ENCODE results near the gene ADM5.

Gene ADM5

DNA sequence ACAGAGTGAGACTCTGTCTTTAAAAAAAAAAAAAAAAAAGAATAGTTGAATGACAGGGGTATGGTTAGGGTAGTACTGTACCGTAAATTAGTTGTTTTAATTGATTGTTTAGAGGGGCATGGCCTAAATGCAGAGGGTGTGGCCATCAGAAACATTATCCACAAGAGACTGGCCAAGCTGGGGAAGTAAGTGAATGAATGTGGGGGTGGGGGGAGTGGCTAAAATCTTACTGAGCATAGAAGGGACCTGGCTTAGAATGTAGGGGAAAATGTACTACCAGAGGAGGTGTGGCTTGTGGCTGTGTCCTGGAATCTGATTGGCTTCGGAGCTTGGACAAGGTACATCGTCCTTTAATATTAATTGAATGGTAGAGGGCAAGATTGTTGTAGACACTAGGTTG is 19.9 kb upstream of the ADM5 start:
- no peak overlapping the region for H2BK15ac ChIP-seq (ENCODE audit: low read depth, poor library complexity, severe bottlenecking)
- no peak overlapping the region for H2AFZ ChIP-seq (ENCODE audit: low read depth, low read length)
- peaks cover 17 to 27% of the 10 kb centered on the region in 2 experiments for H3K36me3 ChIP-seq (ENCODE audit: control insufficient read depth in 1 of 2, insufficient read depth in 2 of 2, low read depth in 1 of 2, low read length in 2 of 2)
- H3K18ac ChIP-seq (ENCODE audit: low read depth in 1 of 2, low read length in 2 of 2) = no peak overlapping the region
- H3K4ac ChIP-seq (ENCODE audit: low read depth in 1 of 2, low read length in 2 of 2) = no peak overlapping the region
- H2BK120ac ChIP-seq (ENCODE audit: low read depth, low read length) = no peak overlapping the region
- DNase-seq = no peak
- H4K91ac ChIP-seq (ENCODE audit: low read length) = no peak overlapping the region
- peaks cover 28% of the 10 kb centered on the region for H3K79me1 ChIP-seq (replicated peaks; ENCODE audit: low read length, poor library complexity, severe bottlenecking)
- H3K23ac ChIP-seq (ENCODE audit: low read length in 2 of 2) = no peak overlapping the region
- H2BK12ac ChIP-seq (ENCODE audit: low read length in 2 of 2) = no peak overlapping the region
- H3K4me2 ChIP-seq (ENCODE audit: low read length, poor library complexity, severe bottlenecking) = no peak overlapping the region
- no peaks in the 10 kb centered on the region for H3K27me3 ChIP-seq (ENCODE audit: control insufficient read depth in 1 of 2, insufficient read depth in 1 of 2, low read length in 2 of 2)
- H3K27ac ChIP-seq (ENCODE audit: low read length, poor library complexity, severe bottlenecking) = no peak overlapping the region
- peaks cover 13% of the 10 kb centered on the region for H3K4me1 ChIP-seq (ENCODE audit: control insufficient read depth, insufficient read depth, low read depth, low read length)
- H3K4me3 ChIP-seq (ENCODE audit: insufficient read depth in 1 of 2, low read depth in 1 of 2, low read length in 2 of 2) = no peak overlapping the region
- no peak overlapping the region for H3K9ac ChIP-seq (ENCODE audit: low read length)
- H2AK5ac ChIP-seq (ENCODE audit: low read length, severe bottlenecking) = no peak overlapping the region
- no peak overlapping the region for H3K14ac ChIP-seq (ENCODE audit: low read length in 2 of 2)
- WGBS = 95% methylated on average over 3 of the region's 3 CpGs
- no peaks in the 10 kb centered on the region for H3K9me3 ChIP-seq (ENCODE audit: control insufficient read depth, low read length)
- no peak overlapping the region for H2BK5ac ChIP-seq (ENCODE audit: low read depth, low read length, poor library complexity, severe bottlenecking)
- no peak overlapping the region for H4K8ac ChIP-seq (ENCODE audit: low read length)

DNA sequence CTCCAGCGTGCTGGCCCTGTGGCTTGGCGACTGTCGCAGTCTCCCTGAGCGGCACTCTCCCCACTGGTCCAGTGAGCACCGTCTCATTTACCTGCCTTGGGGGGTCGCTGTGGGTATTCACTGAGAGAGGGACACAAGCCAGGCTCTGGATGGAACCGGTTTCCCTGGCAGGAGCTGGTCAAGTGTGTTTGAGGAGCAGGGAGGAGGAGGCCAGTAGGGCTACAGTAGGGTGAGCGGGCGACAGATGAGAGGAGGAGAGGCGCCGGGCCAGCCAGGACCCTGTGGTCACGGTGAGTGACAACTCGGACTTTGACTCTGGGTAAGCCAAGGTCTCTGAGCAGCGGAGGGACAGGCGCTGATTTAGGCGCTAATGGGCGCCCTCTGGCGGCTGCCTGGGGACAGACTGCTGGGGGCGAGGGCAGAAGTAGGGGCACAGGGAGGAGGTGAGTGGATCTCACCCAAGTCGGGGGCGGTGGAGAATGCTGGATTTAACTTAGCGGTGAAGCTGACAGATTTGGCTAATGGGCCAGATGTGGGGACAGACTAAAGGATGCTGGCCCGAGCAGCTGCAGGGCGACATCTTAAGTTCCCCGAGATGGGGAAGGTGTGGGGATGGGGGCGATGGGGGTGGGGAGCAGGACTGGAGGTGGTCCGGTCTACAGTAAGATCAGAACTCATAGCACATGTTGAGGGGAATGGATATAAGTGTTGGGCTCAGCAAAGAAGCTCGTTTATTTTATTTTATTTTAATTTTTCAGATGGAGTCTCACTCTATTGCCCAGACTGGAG is 17.1 kb upstream of the ADM5 start:
- H3K4ac ChIP-seq (ENCODE audit: low read depth in 1 of 2, low read length in 2 of 2) = peak overlapping the region in 1 of 2 experiments; percentile 83
- peak overlapping the region; percentile 95 for H4K8ac ChIP-seq (ENCODE audit: low read length)
- H3K9ac ChIP-seq (ENCODE audit: low read length) = peak overlapping the region; percentile 73
- peak; percentile 79 for DNase-seq
- no peaks in the 10 kb centered on the region for H3K27me3 ChIP-seq (ENCODE audit: control insufficient read depth in 1 of 2, insufficient read depth in 1 of 2, low read length in 2 of 2)
- H2AK5ac ChIP-seq (ENCODE audit: low read length, severe bottlenecking) = no peak overlapping the region
- peaks cover 19% of the 10 kb centered on the region for H3K79me1 ChIP-seq (replicated peaks; ENCODE audit: low read length, poor library complexity, severe bottlenecking)
- 29% methylated on average over 27 of the region's 28 CpGs for WGBS
- H2AFZ ChIP-seq (ENCODE audit: low read depth, low read length) = no peak overlapping the region
- no peak overlapping the region for H3K4me3 ChIP-seq (ENCODE audit: insufficient read depth in 1 of 2, low read depth in 1 of 2, low read length in 2 of 2)
- peak overlapping the region in 1 of 2 experiments; percentile 81 for H3K18ac ChIP-seq (ENCODE audit: low read depth in 1 of 2, low read length in 2 of 2)
- H2BK120ac ChIP-seq (ENCODE audit: low read depth, low read length) = no peak overlapping the region
- H3K9me3 ChIP-seq (ENCODE audit: control insufficient read depth, low read length) = no peaks in the 10 kb centered on the region
- no peak overlapping the region for H2BK5ac ChIP-seq (ENCODE audit: low read depth, low read length, poor library complexity, severe bottlenecking)
- H3K4me2 ChIP-seq (ENCODE audit: low read length, poor library complexity, severe bottlenecking) = peak overlapping the region; percentile 67
- peak overlapping the region; percentile 63 for H2BK15ac ChIP-seq (ENCODE audit: low read depth, poor library complexity, severe bottlenecking)
- H3K14ac ChIP-seq (ENCODE audit: low read length in 2 of 2) = no peak overlapping the region
- H3K27ac ChIP-seq (ENCODE audit: low read length, poor library complexity, severe bottlenecking) = no peak overlapping the region
- H3K23ac ChIP-seq (ENCODE audit: low read length in 2 of 2) = no peak overlapping the region
- peaks cover 9% of the 10 kb centered on the region for H3K4me1 ChIP-seq (ENCODE audit: control insufficient read depth, insufficient read depth, low read depth, low read length)
- peaks cover 17 to 27% of the 10 kb centered on the region in 2 experiments for H3K36me3 ChIP-seq (ENCODE audit: control insufficient read depth in 1 of 2, insufficient read depth in 2 of 2, low read depth in 1 of 2, low read length in 2 of 2)
- H4K91ac ChIP-seq (ENCODE audit: low read length) = peak overlapping the region; percentile 61
- H2BK12ac ChIP-seq (ENCODE audit: low read length in 2 of 2) = no peak overlapping the region

DNA sequence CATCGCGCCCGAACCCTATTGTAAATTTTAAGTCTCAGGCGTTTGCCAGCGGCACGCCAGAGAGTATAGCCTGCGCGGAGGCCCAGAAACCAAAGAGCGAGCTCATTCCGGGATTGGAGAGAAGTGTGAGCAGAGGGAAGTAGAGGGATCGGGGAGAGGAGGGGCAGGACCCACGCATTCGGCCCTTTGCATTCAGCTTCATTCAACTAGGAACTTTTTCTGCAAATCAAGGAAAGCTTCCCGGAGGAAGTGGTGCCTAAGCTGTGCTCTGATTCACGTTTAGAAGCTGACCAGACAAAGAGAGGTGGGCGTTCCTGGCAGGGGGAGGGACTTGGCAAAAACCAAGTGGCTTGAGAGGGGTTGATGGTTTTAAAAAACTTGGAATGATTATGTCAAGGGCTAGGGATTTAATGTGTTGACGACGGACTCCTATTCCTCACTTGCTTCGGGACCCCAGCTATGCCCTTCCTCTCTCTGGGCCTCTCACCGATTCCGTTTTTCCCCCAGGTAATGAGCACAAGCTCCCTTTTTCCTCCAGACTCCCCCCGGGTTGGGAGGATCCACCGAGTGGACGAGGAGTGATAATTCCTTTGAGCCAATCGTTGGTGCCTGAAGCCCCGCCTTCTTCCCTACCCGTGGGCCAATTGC is 13.1 kb upstream of the ADM5 start:
- no peak overlapping the region for H4K91ac ChIP-seq (ENCODE audit: low read length)
- 4% methylated on average over 27 of the region's 27 CpGs for WGBS
- H4K8ac ChIP-seq (ENCODE audit: low read length) = peak overlapping the region; percentile 86

DNA sequence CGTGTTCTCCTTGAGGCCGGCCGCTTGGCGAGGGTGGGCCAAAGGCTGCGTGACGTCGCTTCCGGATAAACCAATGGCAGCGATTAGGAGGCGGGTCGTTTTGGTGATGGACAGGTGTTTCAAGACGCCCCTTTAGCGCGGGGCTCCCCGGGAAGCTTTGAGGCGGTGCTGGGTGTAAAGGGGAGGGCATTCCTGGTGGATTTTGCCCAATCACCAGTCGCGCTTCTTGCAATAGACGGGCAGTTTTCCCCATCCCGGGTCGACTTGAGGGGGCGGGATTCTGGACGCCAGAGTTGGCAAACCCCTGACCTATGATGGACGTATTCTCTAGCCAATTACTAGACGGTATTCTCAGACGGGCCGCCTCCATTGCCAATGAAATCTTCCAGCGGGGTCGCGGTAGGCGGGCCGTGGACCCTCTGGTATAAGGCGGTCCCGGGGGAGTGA is 12.6 kb upstream of the ADM5 start:
- Histone ChIP-seq H4K91ac (ENCODE audit: low read length) (no peak overlapping the region), H3K23ac (ENCODE audit: low read length in 2 of 2) (no peak overlapping the region), H4K8ac (ENCODE audit: low read length) (no peak overlapping the region), H2AK5ac (ENCODE audit: low read length, severe bottlenecking) (no peak overlapping the region), H2BK12ac (ENCODE audit: low read length in 2 of 2) (no peak overlapping the region), H2BK120ac (ENCODE audit: low read depth, low read length) (no peak overlapping the region), H2BK15ac (ENCODE audit: low read depth, poor library complexity, severe bottlenecking) (no peak overlapping the region), H3K4me1 (ENCODE audit: control insufficient read depth, insufficient read depth, low read depth, low read length) (peaks cover 36% of the 10 kb centered on the region), H3K27ac (ENCODE audit: low read length, poor library complexity, severe bottlenecking) (no peak overlapping the region), H3K27me3 (ENCODE audit: control insufficient read depth in 1 of 2, insufficient read depth in 1 of 2, low read length in 2 of 2) (no peaks in the 10 kb centered on the region), H3K4me2 (ENCODE audit: low read length, poor library complexity, severe bottlenecking) (peak overlapping the region; percentile 66), H3K4ac (ENCODE audit: low read depth in 1 of 2, low read length in 2 of 2) (no peak overlapping the region), H2AFZ (ENCODE audit: low read depth, low read length) (no peak overlapping the region), H3K9ac (ENCODE audit: low read length) (peak overlapping the region; percentile 98), H3K4me3 (ENCODE audit: insufficient read depth in 1 of 2, low read depth in 1 of 2, low read length in 2 of 2) (peak overlapping the region; percentile 98 to 99), H3K9me3 (ENCODE audit: control insufficient read depth, low read length) (no peaks in the 10 kb centered on the region), H3K14ac (ENCODE audit: low read length in 2 of 2) (no peak overlapping the region), H3K79me1 (replicated peaks; ENCODE audit: low read length, poor library complexity, severe bottlenecking) (no peaks in the 10 kb centered on the region), H2BK5ac (ENCODE audit: low read depth, low read length, poor library complexity, severe bottlenecking) (no peak overlapping the region), H3K36me3 (ENCODE audit: control insufficient read depth in 1 of 2, insufficient read depth in 2 of 2, low read depth in 1 of 2, low read length in 2 of 2) (peaks cover 7 to 22% of the 10 kb centered on the region in 2 experiments), H3K18ac (ENCODE audit: low read depth in 1 of 2, low read length in 2 of 2) (peak overlapping the region in 1 of 2 experiments; percentile 98)
- peak; percentile 100 for DNase-seq
- under 1% methylated on average over 34 of the region's 34 CpGs for WGBS

More for the DNA sequence above, 13.1 kb upstream of the ADM5 start:
- no peak overlapping the region for H2BK120ac ChIP-seq (ENCODE audit: low read depth, low read length)
- peak overlapping the region; percentile 64 to 95 for H3K18ac ChIP-seq (ENCODE audit: low read depth in 1 of 2, low read length in 2 of 2)
- H3K4ac ChIP-seq (ENCODE audit: low read depth in 1 of 2, low read length in 2 of 2) = no peak overlapping the region
- no peaks in the 10 kb centered on the region for H3K9me3 ChIP-seq (ENCODE audit: control insufficient read depth, low read length)
- peak overlapping the region; percentile 82 to 87 for H2BK12ac ChIP-seq (ENCODE audit: low read length in 2 of 2)
- no peaks in the 10 kb centered on the region for H3K79me1 ChIP-seq (replicated peaks; ENCODE audit: low read length, poor library complexity, severe bottlenecking)
- H3K4me1 ChIP-seq (ENCODE audit: control insufficient read depth, insufficient read depth, low read depth, low read length) = peaks cover 35% of the 10 kb centered on the region
- peak overlapping the region; percentile 73 for H3K4me2 ChIP-seq (ENCODE audit: low read length, poor library complexity, severe bottlenecking)
- no peaks in the 10 kb centered on the region for H3K27me3 ChIP-seq (ENCODE audit: control insufficient read depth in 1 of 2, insufficient read depth in 1 of 2, low read length in 2 of 2)
- H2AK5ac ChIP-seq (ENCODE audit: low read length, severe bottlenecking) = peak overlapping the region; percentile 88
- peak overlapping the region; percentile 98 for H2BK5ac ChIP-seq (ENCODE audit: low read depth, low read length, poor library complexity, severe bottlenecking)
- H3K4me3 ChIP-seq (ENCODE audit: insufficient read depth in 1 of 2, low read depth in 1 of 2, low read length in 2 of 2) = peak overlapping the region; percentile 37 to 72
- H3K36me3 ChIP-seq (ENCODE audit: control insufficient read depth in 1 of 2, insufficient read depth in 2 of 2, low read depth in 1 of 2, low read length in 2 of 2) = peaks cover 3 to 18% of the 10 kb centered on the region in 2 experiments
- H2BK15ac ChIP-seq (ENCODE audit: low read depth, poor library complexity, severe bottlenecking) = peak overlapping the region; percentile 80
- no peak overlapping the region for H3K23ac ChIP-seq (ENCODE audit: low read length in 2 of 2)
- peak; percentile 95 for DNase-seq
- peak overlapping the region; percentile 96 for H3K27ac ChIP-seq (ENCODE audit: low read length, poor library complexity, severe bottlenecking)
- H3K9ac ChIP-seq (ENCODE audit: low read length) = peak overlapping the region; percentile 98
- H3K14ac ChIP-seq (ENCODE audit: low read length in 2 of 2) = no peak overlapping the region
- H2AFZ ChIP-seq (ENCODE audit: low read depth, low read length) = no peak overlapping the region

All from mesenchymal stem cell (in vitro differentiated cells and primary cell).